Stimulated activated naive CD4-positive, alpha-beta T cell (primary cell): ENCODE measurements around the gene ASS1.
A peak's percentile ranks its signal among the peaks of the same experiment; 100 is the strongest.
"Not testable (repeated sequence)": the region's sequence is repeated elsewhere in the genome, so short reads cannot be mapped to it uniquely, and the experiment has no call there.

Source experiments
- DNase-seq, 6 experiments: peaks; one replicate each; lab custom pipeline; 2025; lab: John Stamatoyannopoulos, UW

The ASS1 gene

DNA sequence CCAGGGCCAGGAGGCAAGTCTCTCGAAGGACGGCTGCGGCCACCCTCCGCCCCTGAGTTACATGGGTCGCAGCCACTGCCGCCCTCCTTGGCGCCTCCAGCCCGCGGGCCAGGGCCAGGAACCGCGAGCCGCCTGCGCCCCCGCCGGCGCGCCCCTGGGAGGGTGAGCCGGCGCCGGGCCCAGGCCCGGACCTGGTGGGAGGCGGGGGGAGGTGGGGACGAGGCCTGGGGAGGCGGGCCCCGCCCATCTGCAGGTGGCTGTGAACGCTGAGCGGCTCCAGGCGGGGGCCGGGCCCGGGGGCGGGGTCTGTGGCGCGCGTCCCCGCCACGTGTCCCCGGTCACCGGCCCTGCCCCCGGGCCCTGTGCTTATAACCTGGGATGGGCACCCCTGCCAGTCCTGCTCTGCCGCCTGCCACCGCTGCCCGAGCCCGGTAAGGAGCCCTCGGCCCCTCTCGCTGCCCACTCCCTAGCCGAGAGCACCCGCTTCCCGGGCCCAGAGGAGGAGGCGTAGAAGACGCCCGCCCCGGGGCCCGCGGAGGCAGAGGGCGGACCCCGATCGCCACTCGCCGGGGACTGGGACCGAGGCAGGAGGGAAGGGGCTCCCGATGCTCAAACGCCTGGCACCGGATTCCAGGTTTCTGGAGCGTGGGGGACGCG lies at the start of gene ASS1:
TSS of gene ASS1 (plus strand) at position 397 of the 657 bp plus-strand sequence. CDS start 7,268 bp downstream, outside the sequence.
- peak in 3 of 6 experiments; percentile 4 to 22 (median 5) for DNase-seq

- DNase-seq: no peak
These were observed 48.8 kb upstream of the ASS1 start for GRCh38 chr9:130395810-130396435.

GRCh38 chr9:130396581-130396980 lies 48.2 kb upstream of the ASS1 start:
- no peak for DNase-seq

GRCh38 chr9:130398487-130399240 lies 46.1 kb upstream of the ASS1 start:
- DNase-seq: no peak

DNA sequence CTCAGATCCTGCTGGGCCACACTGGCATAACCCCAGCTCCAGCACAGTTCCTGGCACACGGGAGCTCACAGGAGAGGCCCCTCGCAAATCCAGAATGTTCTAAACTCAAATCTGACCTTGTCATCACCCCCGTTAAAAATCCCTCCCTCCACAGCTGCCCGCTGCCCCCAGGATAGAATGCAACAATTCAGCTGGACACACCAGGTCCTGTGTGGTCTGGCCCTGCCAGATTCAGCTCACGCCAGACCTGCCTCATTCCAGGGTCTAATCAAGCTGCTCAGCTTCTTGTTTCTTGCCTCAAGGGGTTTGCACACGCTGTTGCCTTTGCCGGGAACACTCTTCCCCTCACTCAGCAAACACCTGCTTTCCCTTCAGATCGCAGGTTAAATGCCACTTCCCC lies 45.0 kb upstream of the ASS1 start:
- no peak for DNase-seq

DNA sequence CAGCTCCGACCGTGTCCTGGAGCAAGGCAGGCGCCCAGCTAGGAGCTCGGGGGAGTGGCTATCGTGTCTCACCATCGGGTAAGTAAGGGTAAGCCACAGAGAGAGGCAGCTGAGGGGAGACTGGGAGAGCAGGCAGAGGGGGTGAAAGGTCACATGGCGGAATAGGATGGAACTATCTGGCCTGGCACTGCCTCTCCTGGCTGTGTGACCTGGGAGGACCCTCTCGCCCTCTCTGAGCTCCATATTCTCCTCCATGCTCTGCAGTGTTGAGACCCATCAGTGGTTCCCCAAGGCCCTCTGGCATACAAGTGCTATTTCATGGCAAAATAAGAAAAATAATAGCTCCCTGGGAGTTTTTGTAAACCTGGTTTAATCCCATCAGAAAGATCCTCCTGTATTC lies 43.9 kb upstream of the ASS1 start:
- DNase-seq: no peak

- not testable (repeated sequence) for DNase-seq
These were observed 43.0 kb upstream of the ASS1 start for GRCh38 chr9:130401742-130402141.

DNA sequence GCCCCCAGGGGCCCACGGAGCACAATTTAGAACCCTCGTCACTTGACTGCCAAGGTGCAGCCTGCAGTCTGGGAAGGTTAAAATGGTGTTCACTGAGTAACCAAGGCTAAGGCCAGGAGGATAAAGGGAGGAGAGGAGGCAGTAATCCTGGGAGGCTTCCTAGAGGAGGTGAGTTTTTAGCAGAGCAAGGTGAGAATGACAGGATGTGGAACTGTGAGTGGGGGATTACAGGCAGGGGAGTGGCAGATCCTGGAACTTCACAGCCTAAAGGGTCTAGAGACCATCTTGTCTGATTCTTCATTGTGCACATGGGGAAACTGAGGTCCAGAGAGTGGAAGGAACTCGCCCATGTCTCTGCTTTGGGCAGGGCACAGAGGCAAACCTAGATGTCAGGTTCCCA lies 42.5 kb upstream of the ASS1 start:
- no peak for DNase-seq

DNA sequence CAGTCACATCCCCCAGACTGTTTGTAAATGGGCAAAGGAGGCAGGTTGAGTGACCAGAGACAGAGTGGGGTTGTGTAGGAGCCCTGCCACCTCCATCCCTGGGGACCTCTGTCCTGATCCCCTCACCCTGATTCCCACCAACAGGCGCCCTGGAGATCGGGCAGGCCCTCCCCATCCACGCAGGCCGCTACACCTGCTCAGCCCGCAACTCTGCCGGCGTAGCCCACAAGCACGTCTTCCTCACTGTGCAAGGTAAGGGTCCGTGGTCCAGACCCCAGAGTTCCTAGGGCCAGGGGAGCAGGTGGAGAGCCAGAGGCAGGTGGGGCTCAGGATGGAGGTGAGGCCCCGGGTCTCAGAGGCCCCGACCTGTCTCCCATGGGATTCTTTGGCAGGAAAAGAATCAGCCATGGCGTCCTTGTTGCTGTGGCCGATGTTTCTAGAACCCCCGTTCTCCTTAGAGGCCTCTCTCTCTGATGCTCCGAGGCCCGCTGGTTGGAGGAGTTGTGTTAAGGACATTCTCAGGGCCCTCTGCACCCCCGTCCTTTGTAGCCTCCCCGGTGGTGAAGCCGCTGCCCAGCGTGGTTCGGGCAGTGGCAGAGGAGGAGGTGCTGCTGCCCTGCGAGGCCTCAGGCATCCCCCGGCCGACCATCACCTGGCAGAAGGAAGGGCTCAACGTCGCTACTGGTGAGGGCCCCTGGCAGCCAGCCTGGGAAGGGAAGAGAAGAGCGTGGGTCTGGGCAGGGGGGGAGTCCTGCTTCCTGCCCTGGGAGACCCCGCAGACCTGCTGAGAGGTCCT lies 41.9 kb upstream of the ASS1 start:
- DNase-seq: no peak

DNA sequence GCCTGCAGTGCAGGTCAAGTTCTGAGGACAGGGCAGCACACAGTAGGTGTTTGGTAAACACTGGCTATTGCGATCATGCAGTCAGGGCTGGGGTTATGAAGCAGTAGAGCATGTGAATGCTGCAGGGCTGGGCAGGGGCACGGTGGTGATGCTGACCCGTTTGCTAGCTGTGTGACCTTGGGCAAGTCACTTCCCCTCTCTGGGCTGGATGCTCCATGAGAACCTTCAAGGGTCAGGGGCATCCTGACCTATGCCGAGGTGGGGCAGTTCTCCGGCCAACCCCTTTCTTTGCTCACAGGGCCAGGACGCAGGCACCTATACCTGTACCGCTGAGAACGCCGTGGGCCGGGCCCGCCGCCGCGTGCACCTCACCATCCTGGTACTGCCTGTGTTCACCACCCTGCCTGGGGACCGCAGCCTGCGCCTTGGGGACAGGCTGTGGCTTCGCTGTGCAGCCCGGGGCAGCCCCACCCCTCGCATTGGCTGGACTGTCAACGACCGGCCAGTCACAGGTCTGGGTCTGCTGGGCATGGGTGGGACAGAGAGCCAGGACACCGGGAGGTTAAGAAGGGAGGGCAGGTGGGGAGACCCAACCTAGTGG lies 39.0 kb upstream of the ASS1 start:
- DNase-seq: no peak

DNA sequence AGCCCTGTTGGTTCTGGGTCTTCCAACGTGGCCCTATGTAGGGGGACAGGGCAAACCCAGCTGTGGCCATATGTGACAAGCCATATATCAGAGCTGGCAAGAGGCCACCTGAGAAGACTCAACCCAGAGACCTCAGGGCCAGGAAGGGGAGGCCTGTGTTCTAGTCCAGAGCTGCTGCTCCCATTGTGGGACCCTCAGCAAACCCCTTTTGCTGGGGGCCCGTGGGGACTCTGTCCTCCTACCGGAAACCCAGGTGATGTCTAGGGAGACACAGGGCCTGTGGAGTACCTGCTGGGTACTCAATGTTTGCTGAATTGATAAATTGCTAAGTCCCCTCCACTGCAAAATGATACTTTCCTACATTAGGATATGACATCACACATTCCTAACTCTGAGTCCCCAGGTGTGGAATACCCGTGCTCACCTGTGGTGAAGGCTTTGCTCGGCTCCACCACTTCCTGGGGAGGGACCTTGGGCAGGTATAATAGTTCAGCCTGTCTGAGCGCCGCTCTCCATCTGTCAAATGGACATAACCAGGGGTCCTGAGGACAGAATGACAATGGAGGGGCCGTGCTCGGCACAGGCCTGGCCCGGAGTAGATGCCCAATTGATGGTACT lies 38.4 kb upstream of the ASS1 start:
- no peak for DNase-seq

- DNase-seq: no peak
These were observed 36.7 kb upstream of the ASS1 start for GRCh38 chr9:130407916-130408663.

- no peak for DNase-seq
These were observed 36.1 kb upstream of the ASS1 start for GRCh38 chr9:130408669-130409068.

DNA sequence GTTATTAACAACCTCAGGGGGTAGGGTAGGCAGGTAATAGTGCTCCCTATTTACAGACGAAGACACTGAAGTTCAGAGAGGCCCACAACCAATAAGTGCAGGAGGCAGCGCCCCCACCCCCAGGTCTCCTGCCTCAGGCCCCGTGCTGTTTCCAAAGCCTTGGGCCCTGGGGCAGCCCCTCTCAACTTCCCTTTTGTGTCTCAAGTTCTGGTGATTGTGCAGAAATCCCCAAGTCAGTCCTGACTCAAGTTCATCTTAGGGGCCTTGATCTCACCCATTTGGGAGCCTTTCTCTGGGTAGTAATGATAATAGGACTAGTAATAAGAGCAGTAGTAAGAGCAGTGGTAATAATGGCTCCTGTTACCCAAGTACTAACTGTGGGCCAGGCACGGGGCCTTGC lies 35.5 kb upstream of the ASS1 start:
- no peak for DNase-seq

DNA sequence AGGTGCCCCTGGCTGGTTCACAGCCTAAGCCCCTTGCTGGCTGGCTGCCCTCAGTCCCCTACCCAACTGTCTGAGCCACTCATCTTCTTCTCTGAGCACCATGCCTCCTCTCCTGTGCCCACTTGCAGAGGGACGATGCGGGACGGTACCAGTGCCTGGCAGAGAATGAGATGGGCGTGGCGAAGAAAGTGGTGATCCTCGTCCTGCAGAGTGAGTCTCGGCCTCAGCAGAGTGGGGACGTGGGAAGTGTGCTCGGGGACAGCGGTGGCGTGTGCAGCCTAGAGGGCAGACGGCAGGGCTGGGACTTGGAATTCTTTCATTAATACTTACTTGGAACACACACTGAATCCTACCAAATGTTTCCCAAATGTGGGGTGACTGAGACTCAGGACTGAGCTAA lies 34.3 kb upstream of the ASS1 start:
- DNase-seq: no peak

- no peak for DNase-seq
These were observed 33.2 kb upstream of the ASS1 start for GRCh38 chr9:130411566-130411915.

- DNase-seq: no peak
These were observed 30.6 kb upstream of the ASS1 start for GRCh38 chr9:130414081-130414731.

DNA sequence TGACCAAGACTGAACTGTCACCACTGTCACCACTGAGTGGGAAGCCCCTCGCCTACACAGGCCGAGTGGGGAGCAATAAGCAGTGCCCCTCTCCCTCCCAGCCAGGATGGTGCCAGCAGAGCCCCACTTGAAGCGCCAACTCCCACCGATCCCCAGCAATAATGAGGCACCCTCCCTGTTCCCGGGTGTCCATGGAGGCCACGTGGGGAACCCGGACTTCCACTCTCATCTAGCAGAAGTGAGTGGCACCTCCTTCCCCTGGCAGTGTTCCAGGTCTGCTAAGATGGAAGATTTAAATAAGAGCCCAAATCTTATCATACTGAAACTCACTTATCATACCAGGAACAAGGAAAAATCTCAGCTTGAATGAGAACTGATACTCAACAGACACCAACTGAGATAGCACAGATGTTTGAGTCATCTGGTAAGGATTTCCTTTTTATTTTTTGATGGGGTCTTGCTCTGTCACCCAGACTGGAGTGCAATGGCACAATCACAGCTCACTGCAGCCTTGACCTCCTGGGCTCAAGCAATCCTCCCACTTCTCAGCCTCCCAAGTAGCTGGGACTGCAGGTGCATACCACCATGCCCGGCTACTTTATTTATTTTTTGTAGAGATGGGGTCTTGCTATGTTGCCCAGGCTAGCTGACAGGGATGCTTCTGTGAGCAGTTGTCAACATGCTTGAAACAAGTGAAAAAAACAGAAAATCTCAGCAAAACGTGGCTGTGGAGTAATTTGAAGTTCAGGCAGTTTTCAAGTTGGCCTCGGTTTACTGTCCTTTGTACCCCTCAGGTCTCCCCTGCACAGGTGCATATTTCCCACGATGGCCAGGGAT lies 29.6 kb upstream of the ASS1 start:
- DNase-seq: no peak

DNA sequence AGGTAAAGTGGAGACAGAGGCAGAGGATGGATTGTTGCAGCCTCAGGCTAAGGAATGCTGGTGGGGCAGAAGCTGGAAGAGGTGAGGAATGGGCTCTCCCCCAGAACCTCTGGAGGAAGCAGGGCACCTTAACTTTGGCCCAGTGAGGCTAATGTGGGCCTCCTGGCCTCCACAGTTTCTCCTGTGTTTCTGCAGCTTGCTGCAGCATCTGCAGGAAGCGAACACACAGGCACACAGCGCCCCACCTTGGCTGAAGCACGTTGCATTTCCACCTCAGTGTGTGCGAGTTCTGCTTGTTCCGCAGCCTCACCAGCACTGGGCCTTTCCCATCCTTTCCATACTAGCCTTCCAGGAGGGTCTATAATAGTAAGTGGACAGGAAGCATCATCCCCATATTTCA lies 27.2 kb upstream of the ASS1 start:
- DNase-seq: no peak
